HG02885 (cell line): ENCODE measurements around the gene POLH.
"Not testable (repeated sequence)": the region's sequence is repeated elsewhere in the genome, so short reads cannot be mapped to it uniquely, and the experiment has no call there.

Experiments
- ATAC-seq: cut with Tn5 transposase; IDR thresholded peaks from one replicate; pipeline ENCODE4 v1.9.1; 2021; ENCODE audit warnings: mild to moderate bottlenecking; ENCODE audit not compliant: unreplicated experiment, poor library complexity

The POLH gene

GRCh38 chr6:43575772-43576551 lies at the start of gene POLH, which contains the start of gene XPO5:
TSS of gene POLH (plus strand) at chr6:43576185. CDS start at chr6:43582320, 6,135 bp downstream.
TSS of gene XPO5 (minus strand) at chr6:43576038. CDS start at chr6:43575864, 174 bp downstream.
- ATAC-seq = peak; percentile 84

- ATAC-seq = no peak
These were observed 43.8 kb upstream of the POLH start for GRCh38 chr6:43532201-43532600.

- not testable (repeated sequence) for ATAC-seq
These were observed 37.0 kb upstream of the POLH start for GRCh38 chr6:43538986-43539385.

- ATAC-seq = not testable (repeated sequence)
These were observed 36.6 kb upstream of the POLH start for GRCh38 chr6:43539409-43539808.

GRCh38 chr6:43540507-43540906 lies 35.5 kb upstream of the POLH start:
- no peak for ATAC-seq

GRCh38 chr6:43541774-43542471 lies 34.1 kb upstream of the POLH start:
- no peak for ATAC-seq

- ATAC-seq = no peak
These were observed 31.5 kb upstream of the POLH start for GRCh38 chr6:43544461-43544860.

GRCh38 chr6:43547222-43547621 lies 28.8 kb upstream of the POLH start:
- ATAC-seq = no peak

GRCh38 chr6:43557620-43558019 lies 18.4 kb upstream of the POLH start:
- ATAC-seq = not testable (repeated sequence)

GRCh38 chr6:43559328-43559727 lies 16.7 kb upstream of the POLH start:
- no peak for ATAC-seq

- peak; percentile 31 for ATAC-seq
These were observed 5.0 kb upstream of the POLH start for GRCh38 chr6:43570876-43571441.

GRCh38 chr6:43572015-43572414 lies 4.0 kb upstream of the POLH start:
- no peak for ATAC-seq

- peak; percentile 3 for ATAC-seq
These were observed 747 bp upstream of the POLH start for GRCh38 chr6:43575105-43575771.

- ATAC-seq = no peak
These were observed 2.8 kb downstream of the POLH start for GRCh38 chr6:43578748-43579147.

GRCh38 chr6:43579171-43579570 lies 3.2 kb downstream of the POLH start:
- no peak for ATAC-seq

- no peak for ATAC-seq
These were observed 6.9 kb downstream of the POLH start for GRCh38 chr6:43582911-43583310.

- ATAC-seq = no peak
These were observed 9.0 kb downstream of the POLH start for GRCh38 chr6:43584892-43585570.

- ATAC-seq = no peak
These were observed 12.2 kb downstream of the POLH start for GRCh38 chr6:43588194-43588593.

GRCh38 chr6:43589564-43589963 lies 13.6 kb downstream of the POLH start:
- ATAC-seq = not testable (repeated sequence)

- no peak for ATAC-seq
These were observed 18.0 kb downstream of the POLH start for GRCh38 chr6:43593938-43594337.
